HepG2 (cell line): Measurements from ENCODE around the gene BCAT1. TPM values are rescaled to one million over a fixed set of nuclear protein-coding genes. Genes with fewer than 3 reads are reported as not detected.

Experiments
- CERS6 ChIP-seq: sonication (generic); formaldehyde crosslinking; IDR thresholded peaks from 2 replicates; pipeline ENCODE4 v1.5.0; 2020; ENCODE audit warnings: missing genetic modification reagents
- KLF13 ChIP-seq: sonication (generic); formaldehyde crosslinking; IDR thresholded peaks from 2 replicates; pipeline ENCODE4 v1.4.0; 2020; ENCODE audit warnings: mild to moderate bottlenecking, missing genetic modification reagents
- SETDB1 ChIP-seq: sonication (generic); formaldehyde crosslinking; IDR thresholded peaks from 2 replicates; pipeline ENCODE4 v1.5.1; 2020; ENCODE audit warnings: missing genetic modification reagents, mild to moderate bottlenecking, borderline replicate concordance
- TBX2 ChIP-seq: sonication (generic); formaldehyde crosslinking; IDR thresholded peaks from 2 replicates; pipeline ENCODE4 v1.5.0; 2020; ENCODE audit warnings: missing genetic modification reagents, mild to moderate bottlenecking, borderline replicate concordance
- TFDP2 ChIP-seq: sonication (generic); formaldehyde crosslinking; IDR thresholded peaks from 2 replicates; pipeline ENCODE4 v1.4.0; 2020; ENCODE audit warnings: missing genetic modification reagents
- ZNF350 ChIP-seq: sonication (generic); formaldehyde crosslinking; IDR thresholded peaks from 2 replicates; pipeline ENCODE4 v1.4.0; 2020; ENCODE audit warnings: mild to moderate bottlenecking, low read depth, missing genetic modification reagents, borderline replicate concordance
- polyA plus RNA-seq, 8 experiments: library from polyadenylated mRNA; depleted of rRNA in 3 of 8; stranded (reverse) in 7 of 8; unstranded in 1 of 8; fragments of >200 nt; fragmentation: Illumina TruSeq in 4 of 8; extraction: Trizol in 4 of 8; gene quantifications; 2 replicates each; pipeline versions ENCODE4 v1.2.1 to v1.2.3, GENCODE V29; 2011 to 2016; ENCODE audit warnings: low read depth in 4 of 8, missing spikeins in 1 of 8, mixed read lengths in 1 of 8; ENCODE audit not compliant: insufficient read depth in 1 of 8
- total RNA-seq, 5 experiments: library from RNA; depleted of rRNA; stranded (reverse); fragments of >200 nt; fragmentation: Illumina TruSeq; extraction: Trizol; gene quantifications; 2 replicates each; pipeline ENCODE4 v1.2.3, GENCODE V29; 2016; ENCODE audit warnings: low read depth in 1 of 5
- TF ChIP-seq, protein P1 (sequence below): sonication (generic); formaldehyde crosslinking; IDR thresholded peaks from 2 replicates; pipeline ENCODE4 v1.5.0; 2020; ENCODE audit warnings: mild to moderate bottlenecking, missing genetic modification reagents, moderate library complexity
- TF ChIP-seq, protein P2 (sequence below): sonication (generic); formaldehyde crosslinking; IDR thresholded peaks from 2 replicates; pipeline ENCODE4 v1.5.0; 2020; ENCODE audit warnings: mild to moderate bottlenecking, missing genetic modification reagents

Gene BCAT1
- total and polyA plus RNA-seq, 2 of the 13 experiments (the other 11 are each of a cell fraction or from before 2014, with no cell fraction given) = 8.0 to 75.5 TPM

DNA sequence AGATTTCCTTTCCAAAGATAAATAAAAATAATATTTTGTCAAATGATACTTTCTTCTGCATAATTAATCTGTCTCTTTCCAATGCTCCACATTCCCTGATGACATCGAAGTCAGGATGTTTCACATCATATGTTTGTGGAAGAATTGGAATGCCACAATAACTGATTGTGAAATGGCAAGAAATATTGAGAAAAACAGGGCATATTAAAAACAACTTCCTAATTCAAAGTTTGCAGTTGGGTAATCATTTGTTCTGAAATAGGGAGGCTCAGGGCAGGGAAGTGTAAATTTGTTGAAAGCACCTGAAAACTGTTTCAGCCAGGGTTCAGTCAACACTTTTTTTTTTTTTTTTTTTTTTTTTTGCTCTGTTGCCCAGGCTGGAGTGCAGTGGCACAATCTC lies 50.7 kb downstream of the BCAT1 start (continued):
- TF ChIP-seq, protein P1, sequence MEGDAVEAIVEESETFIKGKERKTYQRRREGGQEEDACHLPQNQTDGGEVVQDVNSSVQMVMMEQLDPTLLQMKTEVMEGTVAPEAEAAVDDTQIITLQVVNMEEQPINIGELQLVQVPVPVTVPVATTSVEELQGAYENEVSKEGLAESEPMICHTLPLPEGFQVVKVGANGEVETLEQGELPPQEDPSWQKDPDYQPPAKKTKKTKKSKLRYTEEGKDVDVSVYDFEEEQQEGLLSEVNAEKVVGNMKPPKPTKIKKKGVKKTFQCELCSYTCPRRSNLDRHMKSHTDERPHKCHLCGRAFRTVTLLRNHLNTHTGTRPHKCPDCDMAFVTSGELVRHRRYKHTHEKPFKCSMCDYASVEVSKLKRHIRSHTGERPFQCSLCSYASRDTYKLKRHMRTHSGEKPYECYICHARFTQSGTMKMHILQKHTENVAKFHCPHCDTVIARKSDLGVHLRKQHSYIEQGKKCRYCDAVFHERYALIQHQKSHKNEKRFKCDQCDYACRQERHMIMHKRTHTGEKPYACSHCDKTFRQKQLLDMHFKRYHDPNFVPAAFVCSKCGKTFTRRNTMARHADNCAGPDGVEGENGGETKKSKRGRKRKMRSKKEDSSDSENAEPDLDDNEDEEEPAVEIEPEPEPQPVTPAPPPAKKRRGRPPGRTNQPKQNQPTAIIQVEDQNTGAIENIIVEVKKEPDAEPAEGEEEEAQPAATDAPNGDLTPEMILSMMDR = no peak
- TF ChIP-seq SETDB1 (CRISPR knock-in tag) = no peak
- TF ChIP-seq ZNF350 (CRISPR knock-in tag) = no peak
- TF ChIP-seq, protein P2, sequence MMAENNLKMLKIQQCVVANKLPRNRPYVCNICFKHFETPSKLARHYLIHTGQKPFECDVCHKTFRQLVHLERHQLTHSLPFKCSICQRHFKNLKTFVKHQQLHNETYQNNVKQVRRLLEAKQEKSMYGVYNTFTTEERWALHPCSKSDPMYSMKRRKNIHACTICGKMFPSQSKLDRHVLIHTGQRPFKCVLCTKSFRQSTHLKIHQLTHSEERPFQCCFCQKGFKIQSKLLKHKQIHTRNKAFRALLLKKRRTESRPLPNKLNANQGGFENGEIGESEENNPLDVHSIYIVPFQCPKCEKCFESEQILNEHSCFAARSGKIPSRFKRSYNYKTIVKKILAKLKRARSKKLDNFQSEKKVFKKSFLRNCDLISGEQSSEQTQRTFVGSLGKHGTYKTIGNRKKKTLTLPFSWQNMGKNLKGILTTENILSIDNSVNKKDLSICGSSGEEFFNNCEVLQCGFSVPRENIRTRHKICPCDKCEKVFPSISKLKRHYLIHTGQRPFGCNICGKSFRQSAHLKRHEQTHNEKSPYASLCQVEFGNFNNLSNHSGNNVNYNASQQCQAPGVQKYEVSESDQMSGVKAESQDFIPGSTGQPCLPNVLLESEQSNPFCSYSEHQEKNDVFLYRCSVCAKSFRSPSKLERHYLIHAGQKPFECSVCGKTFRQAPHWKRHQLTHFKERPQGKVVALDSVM (CRISPR knock-in tag) = no peak
- TF ChIP-seq TBX2 (CRISPR knock-in tag) = no peak
- TF ChIP-seq TFDP2 (CRISPR knock-in tag) = no peak
- no peak for TF ChIP-seq CERS6 (CRISPR knock-in tag)
- TF ChIP-seq KLF13 (CRISPR knock-in tag) = no peak
